Activated CD4-positive, alpha-beta T cell treated with anti-CD3 and anti-CD28 coated beads, Interleukin-2, amount 50 U/mL, for 4 hours (primary cell): ENCODE results near the gene LIM2.

Experiments used
- DNase-seq, 2 experiments: peaks; one replicate each; pipeline ENCODE4 v3.0.0-alpha.2; 2020

The LIM2 gene

GRCh38 chr19:51338563-51339312, 49.0 kb downstream of the LIM2 start:
- peak; percentile 83 to 84 for DNase-seq

DNA sequence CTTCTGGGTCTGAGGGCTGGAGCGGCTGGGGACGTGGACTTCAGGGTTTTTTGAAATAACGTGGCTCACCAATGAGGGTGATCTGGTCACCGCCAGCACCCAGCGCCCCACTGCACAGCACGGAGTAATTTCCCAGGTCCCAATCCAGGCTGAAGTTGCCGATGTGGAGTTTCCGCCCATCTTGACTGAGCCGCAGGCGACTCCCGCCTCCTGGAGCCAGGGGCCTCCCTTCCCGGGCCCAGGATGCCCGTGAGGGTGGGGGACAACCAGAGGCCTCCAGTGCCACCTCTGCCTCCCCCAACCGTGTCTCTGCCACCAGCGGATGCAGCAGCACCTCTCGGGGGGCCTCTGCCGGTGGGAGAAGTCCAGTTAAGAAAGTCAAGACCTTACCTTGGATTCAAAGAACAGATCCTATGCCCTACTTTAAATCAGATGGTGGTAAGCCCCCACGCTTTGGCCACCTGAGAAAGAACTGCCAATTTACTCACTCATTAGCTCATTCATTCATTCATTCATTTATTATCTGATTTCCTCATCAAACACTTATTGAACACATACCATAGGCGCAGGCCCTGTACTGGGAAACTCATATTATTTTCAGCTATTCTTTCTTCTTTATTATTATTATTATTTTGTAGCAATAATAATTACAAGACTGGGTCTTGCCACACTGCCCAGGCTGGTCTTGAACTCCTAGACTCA, 49.8 kb downstream of the LIM2 start:
- no peak for DNase-seq

GRCh38 chr19:51337141-51337860, 50.5 kb downstream of the LIM2 start:
- no peak for DNase-seq

DNA sequence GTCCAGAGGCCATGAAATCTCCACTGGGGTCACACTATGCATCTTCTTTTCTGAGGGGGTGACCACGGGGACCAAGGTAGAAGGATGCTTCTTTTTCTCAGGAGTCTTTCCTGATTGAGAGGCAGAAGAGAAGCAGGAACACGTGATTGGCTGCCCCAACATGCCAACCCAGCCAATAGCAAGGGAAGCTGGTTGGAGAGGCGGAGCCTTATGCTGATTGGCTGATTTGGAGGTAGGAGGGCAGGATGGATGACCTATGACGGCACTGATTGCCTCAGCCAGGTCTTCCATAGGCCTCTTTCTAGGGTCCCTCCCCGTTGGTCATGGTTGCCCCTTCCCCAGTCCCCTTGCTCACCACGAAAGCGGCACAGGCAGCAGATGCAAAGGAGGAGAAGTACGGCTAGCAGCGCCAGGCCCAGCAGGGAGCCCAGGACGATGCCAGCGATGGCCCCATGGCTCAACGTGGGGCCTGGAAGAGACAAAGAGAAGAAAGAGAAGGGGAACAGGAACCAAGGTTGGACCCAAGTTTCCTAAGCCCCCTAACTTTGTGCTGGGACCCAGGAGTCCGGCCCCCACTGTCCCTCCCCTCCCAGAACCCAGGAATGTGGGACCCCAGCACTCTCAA, 53.8 kb downstream of the LIM2 start:
- no peak for DNase-seq

- no peak for DNase-seq
Measured at GRCh38 chr19:51331716-51332115, 56.1 kb downstream of the LIM2 start.

- no peak for DNase-seq
Measured at GRCh38 chr19:51331193-51331592, 56.6 kb downstream of the LIM2 start.

DNA sequence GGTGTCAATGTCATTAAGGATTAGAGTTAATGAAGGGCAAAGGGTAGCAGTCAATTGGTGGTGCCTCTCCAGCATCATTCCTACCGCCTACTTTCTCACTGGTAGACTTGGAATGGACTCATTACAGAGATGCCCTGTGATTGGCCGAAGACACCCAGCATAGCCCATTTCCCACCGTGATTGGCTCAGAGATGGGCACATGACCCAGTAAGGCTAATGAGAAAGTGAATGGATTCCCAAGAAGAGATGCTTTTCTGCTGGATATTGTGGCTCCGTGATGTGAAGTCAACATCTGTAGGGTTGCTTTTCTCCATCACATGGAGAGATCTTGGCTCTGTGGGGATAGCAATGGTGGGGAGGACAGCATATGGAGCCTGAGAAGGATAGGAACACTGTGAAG, 57.4 kb downstream of the LIM2 start:
- no peak for DNase-seq
